Measurements from ENCODE around the gene GOLGA3.

DNA sequence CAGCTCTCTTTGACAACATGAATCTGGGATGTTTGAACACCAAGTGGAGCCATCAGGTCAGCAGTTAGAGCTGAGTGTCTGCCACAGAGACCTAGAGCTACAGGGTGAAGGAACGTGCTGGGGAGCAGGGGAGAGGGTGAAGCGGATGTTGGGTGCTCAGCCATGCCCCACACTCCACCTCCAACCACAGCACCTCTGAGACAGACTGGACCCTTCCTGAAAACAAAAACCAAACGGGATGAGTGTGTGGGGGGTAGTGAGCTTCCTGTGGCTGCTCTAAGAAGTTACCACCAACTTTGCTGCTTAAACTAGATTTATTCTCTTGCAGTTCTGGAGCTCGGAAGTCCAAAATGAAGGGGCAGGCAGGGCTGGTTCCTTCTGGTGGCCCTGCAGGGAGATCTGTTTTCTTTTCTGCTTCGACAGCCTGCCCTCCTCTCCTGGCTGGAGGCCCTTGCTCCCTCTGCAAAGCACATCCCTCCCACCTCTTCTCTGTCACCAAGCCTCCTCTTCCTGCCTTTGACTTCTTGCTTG is 5.6 kb upstream of the GOLGA3 start:
- TF ChIP-seq POLR2AphosphoS2 (IDR thresholded peaks at IDR 0.05; ENCODE audit: low read length) = no peak
- no peak for TF ChIP-seq SMARCA5 (IDR thresholded peaks at IDR 0.05)
- TF ChIP-seq ZNF668 (CRISPR knock-in tag; IDR thresholded peaks at IDR 0.05) = no peak
- TF ChIP-seq POLR2A (conservative IDR thresholded peaks at IDR 0.05) = no peak
- TF ChIP-seq CSDE1 (IDR thresholded peaks at IDR 0.05) = no peak
- TF ChIP-seq ZNF280A (IDR thresholded peaks at IDR 0.05; ENCODE audit: low read depth, partially characterized antibody) = no peak
- TF ChIP-seq, protein P1, sequence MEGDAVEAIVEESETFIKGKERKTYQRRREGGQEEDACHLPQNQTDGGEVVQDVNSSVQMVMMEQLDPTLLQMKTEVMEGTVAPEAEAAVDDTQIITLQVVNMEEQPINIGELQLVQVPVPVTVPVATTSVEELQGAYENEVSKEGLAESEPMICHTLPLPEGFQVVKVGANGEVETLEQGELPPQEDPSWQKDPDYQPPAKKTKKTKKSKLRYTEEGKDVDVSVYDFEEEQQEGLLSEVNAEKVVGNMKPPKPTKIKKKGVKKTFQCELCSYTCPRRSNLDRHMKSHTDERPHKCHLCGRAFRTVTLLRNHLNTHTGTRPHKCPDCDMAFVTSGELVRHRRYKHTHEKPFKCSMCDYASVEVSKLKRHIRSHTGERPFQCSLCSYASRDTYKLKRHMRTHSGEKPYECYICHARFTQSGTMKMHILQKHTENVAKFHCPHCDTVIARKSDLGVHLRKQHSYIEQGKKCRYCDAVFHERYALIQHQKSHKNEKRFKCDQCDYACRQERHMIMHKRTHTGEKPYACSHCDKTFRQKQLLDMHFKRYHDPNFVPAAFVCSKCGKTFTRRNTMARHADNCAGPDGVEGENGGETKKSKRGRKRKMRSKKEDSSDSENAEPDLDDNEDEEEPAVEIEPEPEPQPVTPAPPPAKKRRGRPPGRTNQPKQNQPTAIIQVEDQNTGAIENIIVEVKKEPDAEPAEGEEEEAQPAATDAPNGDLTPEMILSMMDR (IDR thresholded peaks at IDR 0.05 in 2 of 3, conservative IDR thresholded peaks at IDR 0.05 in 1 of 3; ENCODE audit: insufficient read depth in 2 of 3, low read depth in 1 of 3, low read length in 3 of 3) = no peak
- TF ChIP-seq TCF7L2 (IDR thresholded peaks at IDR 0.05; ENCODE audit: low read depth, low read length) = no peak
- no peak for TF ChIP-seq FIP1L1 (IDR thresholded peaks at IDR 0.05; ENCODE audit: low read depth, low read length, poor library complexity, severe bottlenecking)
- TF ChIP-seq ZKSCAN1 (IDR thresholded peaks at IDR 0.05; ENCODE audit: low read depth, low read length) = no peak
- no peak for TF ChIP-seq CAMTA2 (CRISPR knock-in tag; conservative IDR thresholded peaks at IDR 0.05)
- no peak for TF ChIP-seq ARHGAP35 (IDR thresholded peaks at IDR 0.05; ENCODE audit: partially characterized antibody)
- no peak for TF ChIP-seq SRSF9 (IDR thresholded peaks at IDR 0.05; ENCODE audit: borderline replicate concordance, low read depth, low read length)
